Middle frontal gyrus (tissue), 1 donor: ENCODE results near the gene SRP9.
A peak's percentile ranks its signal among the peaks of the same experiment; 100 is the strongest.
"Not testable (repeated sequence)": the region's sequence is repeated elsewhere in the genome, so short reads cannot be mapped to it uniquely, and the experiment has no call there.

Experiments
- DNase-seq: peaks from one replicate; pipeline ENCODE4 v3.0.0-alpha.2; 2015; ENCODE audit warnings: low spot score; ENCODE audit errors: extremely low spot score

The SRP9 gene

DNA sequence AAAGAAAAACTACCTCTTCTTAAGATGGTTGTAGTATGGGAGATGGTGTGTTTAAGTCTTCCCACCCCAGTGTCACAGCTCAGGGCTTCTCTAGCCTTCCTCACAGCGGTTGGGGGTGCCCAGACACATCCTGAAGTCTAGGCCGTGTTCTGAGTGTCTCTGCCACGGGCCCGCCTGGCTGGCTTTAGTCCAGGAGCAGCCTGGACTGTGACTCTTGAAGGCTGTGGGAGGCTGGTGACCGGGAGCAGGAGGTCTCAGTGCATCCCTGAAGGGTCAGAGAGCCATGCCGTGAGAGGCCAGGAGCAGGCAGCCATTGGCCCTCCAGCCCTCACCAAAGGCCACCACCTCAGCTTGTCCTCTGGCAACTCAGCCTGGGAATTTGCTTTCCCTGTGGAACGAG, 36.8 kb downstream of the SRP9 start:
- no peak for DNase-seq

DNA sequence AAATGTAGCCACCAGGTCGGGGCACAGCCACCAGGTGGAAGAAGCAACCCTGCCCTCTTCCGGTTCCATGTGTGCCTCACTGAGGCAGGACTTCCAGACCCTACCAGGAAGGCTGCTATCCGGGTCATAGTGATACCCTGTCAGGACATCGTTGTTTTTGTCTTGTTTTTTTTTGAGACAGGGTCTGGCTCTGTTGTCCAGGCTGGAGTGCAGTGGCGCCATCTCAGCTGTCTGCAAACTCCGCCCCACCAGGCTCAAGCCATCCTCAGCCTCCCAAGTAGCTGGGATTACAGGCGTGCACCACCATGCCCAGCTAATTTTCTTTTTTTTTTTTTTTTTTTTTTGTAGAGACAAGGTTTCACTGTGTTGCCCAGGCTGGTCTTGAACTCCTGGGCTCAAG, 37.5 kb downstream of the SRP9 start:
- DNase-seq: not testable (repeated sequence)

DNA sequence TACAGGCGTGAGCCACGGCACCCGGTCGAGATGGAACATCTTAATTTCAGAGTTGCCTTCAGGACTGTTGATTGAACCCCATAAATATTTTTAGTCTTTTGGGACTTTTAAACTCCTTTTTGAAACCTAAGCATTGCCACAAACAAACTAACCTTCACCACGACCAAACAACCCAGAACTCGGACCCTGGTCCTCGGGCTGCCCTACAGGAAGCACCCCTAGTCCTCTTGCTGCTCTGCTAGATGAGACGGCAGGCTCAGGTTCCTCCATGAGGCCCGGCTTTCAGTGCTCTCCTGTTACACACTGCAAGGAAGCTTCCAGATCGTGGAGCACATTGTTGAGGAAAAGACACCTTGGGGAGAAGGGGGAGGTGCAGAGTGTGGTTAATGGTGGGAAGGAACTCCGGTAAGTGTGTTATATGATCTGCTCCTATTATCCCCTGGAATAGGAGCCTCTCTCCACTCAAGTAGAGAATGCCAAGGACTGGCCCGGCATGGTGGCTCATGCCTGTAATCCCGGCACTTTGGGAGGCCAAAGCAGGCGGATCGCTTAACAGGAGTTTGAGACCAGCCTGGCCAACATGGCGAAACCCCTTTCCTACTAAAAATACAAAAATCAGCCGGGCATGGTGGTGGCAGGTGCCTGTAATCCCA, 38.0 kb downstream of the SRP9 start:
- no peak for DNase-seq

DNA sequence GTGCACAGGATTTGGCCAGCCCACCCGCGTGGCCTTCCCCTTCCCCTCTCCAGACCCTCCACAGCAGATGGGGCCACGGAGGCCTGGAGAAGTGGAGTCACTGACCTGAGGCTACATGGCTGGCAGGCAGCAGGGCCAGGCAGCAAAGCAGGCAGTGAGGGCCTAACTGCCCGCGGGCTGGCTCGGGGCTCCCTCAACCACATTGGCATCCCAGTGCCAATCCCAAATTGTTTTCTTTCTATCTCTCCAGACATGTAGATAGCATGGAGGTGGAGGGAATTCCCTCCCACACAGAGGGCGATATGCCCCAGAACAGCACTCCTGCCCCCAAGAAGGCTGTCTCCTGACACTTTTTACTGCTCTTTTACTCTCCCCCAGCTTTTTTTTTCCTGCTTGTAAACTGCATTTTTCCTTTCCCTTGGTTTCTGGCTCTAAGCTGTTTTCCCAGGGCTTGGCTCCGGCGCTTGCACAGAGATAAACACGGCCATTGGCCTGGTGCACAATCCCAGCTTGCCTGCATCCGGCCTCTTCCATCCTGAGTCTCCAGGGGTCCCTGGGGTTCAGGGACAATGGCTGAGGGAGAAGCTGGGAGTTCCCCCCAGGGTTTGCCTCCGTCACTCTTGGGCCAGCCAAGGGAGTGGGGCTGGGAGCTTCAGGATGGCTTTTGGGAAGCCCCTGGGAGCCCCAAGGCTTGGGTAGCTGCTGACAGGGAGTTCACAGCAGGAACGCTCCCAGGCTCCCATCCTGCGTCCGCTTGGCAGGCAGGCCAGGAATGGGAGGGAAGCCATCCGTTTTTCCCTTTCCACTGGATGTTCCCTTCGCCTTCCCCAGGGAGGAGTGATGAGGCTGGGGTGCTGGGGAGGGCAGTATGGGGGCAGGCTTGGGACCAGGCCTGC, 39.3 kb downstream of the SRP9 start:
- DNase-seq: no peak

DNA sequence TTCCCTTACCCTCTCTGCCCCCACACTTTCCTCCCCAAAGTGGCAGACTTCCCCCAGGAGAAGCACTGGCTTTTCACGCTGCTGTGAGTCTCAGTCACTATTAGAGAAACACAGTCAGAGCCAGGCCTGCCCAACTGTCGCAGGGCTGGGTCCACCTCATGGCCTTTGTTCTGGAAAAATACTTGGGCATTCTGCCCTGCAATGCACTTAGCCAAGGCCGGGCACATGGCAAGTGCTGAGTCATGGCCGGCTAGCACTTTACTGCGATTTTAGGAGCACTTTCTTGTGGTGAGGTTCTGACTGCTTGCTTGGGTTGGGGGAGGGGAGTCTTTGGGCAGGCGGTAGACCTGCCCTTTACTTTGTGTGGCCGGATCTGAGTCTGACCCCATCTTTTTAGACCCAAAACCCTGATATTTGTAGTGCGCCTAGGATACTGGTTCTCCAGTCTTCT, 40.0 kb downstream of the SRP9 start:
- DNase-seq: peak; percentile 34

DNA sequence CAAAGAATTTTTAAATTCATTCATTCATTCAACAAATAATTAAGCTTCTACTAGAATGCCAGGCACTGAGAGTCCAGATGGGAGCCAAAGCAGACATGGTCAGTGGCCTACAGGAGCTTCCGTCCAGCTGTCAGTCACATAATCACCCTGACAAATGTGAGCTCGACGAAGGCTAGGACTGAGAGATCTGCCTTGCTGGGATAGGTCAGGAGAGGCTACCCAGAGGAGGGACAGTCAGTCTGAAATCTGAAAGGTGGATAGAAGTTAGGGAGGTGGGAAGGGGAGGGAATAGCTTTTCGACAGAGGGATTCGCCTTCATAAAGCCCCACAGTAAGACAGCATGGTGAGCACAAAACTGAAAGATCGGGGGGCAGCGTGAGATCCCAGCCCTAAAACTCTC, 40.6 kb downstream of the SRP9 start:
- DNase-seq: no peak

DNA sequence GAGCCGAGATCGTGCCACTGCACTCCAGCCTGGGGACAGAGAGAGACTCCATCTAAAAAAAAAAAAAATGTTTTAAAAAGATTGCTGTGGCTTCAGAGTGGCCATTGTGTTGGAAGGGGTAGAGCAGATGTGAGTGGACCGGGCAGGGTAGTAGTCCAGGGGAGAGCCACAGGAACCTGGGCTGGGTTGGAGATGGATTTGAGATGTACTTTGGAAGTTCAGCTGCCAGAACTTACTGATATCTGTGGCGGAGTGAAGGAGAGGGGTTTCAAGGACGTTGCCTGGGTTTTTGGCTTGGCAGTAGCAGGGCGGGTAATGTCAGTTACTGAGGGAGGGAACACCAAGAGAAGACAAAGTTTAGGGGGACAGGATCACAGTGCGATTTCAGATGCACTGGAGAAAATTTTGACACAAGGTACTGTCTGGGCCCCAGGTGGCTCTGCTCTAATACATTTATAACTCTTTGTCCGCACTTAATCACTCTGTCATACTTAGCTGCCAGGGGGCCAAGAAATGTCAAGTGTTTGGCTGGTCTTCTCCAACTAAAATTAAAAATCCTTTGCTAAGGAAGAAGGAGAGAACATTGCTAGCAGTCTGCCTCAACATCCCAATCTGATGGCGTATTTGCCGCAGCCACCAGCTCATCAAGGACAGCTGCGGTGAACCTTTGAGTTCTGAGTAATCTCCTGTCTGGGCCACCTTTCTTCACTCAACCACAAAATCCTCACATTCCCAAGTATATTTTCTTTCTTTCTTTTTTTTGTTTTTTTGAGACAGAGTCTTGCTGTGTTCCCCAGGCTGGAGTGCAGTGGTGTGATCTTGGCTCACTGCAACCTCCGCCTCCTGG, 41.9 kb downstream of the SRP9 start:
- DNase-seq: no peak

DNA sequence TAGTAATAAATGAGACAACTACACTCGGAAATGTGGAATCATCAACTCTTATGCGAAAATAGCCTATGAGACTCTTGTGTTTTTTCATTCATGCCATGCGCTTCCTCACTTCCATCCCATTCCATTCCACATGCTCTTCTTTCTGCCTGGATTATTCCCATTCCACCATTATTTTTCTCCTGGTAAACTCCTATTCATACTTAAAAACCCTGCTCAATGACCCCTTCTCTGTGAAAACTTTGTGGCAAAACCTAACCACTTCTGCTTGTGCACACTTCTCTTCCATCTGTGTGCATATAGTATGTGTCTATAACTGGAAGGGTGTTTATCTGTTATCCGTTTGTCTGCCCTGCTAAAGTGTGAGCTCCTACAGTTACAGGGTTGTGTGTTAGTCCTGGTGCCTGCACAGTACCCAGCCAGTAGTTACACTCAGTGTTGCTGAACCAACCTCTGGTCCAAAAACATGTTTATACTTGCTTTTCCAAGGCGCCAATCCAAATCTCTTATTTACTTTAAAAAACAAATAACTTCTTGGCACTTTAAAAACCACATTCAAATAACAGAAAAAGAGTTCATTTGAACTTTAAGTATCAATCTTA, 43.0 kb downstream of the SRP9 start:
- no peak for DNase-seq

DNA sequence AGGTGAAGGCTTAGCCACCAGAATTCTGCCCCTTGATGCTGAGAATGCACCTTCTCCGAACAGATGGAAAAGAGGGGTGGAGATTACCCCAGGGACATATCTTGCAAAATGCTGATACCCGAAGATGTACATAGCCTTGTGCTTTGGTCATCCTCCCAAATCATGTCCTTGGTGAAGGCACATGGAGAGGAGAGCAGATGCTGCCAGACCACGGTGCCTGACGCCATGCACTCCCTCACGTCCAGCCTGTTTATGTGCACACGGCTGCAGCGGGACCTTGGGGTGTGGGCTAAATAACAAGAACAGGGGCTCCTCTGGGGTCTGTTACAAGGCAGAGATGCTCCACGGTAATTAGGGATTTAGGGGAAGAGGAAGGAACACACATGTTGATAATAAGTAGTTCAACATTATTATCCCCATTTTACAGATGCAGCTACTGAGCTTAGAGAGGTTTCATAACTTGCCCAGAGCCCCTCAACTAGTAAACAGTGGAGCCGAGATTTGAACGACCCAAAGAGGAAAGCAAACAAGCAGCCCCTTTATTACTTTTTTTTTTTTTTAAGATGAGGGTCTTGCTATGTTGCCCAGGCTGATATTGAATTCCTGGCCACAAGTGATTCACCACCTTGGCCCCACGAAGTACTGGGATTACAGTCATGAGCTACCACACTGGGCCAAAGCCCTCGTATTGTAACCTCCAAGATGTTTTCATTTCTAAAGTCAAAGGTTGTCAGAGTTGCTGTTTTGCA, 45.2 kb downstream of the SRP9 start:
- DNase-seq: no peak

DNA sequence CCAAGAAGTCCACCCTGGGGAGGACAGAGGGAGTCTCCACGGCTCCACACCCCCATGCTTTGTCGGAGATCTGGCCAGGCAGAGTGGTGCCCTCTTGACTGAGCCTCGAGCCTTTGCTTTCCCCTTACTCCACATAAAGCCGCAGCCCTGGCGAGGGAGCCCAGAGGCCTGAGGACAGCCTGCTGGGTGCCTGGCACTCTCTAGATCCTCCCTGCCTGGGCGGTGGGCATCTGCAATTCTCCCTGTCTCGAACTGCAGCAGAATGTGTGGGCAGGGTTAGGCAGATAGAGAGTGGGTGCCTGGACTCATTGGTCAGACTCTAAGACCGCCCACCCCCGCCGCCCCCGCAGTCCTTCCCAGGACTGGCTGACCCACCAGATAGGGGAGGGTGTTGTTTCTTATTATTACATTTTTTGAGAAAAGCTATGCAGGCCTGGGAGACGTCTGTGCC, 46.2 kb downstream of the SRP9 start:
- DNase-seq: no peak

DNA sequence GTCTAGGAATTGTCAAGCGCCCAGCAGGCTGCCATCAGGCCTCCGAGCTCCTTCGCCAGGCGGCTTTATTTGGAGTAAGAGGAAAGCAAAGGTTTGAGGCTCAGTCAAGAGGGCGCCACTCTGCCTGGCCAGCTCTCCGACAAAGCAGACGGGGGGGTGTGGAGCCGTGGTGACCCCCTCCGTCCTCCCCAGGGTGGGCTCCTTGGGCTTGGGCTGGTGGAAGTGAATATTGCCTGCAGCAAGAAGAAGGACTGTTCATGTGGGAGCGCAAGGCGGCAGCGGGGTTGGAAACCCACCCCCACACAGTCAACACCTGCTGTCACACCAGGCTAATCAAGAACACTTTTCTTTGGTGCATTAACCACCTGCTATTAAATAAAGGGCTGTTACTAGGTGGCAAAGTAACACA, 46.9 kb downstream of the SRP9 start:
- DNase-seq: no peak

DNA sequence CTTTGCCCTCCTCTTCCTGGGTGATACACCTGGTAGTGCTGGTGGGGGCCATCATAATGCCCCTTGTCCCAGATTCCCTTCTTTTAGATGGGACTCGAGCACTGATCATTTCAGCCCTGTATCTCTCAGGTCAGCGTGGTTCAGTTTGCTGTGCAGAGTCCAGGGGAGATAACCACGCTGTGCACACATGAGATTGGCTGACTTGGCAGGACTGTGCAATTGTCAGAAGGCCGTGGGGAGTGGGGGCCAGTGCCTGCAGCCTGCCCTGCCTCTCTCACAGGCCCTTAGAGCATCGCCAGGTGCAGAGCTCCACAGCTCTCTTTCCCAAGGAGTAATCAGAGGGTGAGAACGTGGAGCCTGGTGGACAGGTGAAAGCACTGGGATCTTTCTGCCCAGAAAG, 47.5 kb downstream of the SRP9 start:
- no peak for DNase-seq

DNA sequence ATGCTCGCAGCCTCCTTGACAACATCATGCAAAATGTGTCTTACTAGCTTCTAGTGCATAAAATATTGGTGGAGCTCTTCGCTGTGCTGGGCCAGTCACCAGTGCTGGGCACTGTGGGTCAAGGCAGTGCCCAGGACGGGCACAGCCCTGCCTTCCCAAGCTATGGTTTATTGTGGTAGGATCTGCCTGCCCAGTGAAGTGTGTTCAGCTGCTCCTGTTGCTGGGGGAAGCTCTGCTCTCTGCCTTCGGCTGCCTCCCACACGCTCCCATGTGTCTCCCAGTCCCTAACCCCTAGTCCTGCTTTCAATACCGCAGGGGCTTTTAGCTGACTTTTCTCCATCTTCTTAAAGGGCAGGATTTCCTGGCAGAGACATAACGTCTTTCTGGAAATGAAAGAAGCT, 48.0 kb downstream of the SRP9 start:
- no peak for DNase-seq

DNA sequence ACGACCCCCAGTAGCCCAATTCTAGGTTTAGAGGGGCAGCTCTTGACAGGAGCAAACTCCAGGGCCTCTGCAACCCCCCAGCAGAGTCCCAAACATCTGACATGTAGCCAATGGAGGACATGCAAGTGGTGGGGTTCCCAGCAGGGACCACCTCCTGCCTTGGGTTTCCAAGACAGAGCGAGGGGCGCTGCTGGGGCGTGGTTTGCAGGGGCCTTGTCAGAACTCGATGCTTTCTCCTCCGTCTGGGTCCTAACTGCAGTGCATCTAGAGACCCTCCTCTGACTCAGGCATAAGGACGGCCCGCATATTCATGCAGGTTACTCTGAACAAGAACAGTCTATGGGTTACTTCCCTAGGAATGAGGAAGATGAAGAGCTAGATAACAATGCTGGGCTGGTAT, 49.5 kb downstream of the SRP9 start:
- no peak for DNase-seq

DNA sequence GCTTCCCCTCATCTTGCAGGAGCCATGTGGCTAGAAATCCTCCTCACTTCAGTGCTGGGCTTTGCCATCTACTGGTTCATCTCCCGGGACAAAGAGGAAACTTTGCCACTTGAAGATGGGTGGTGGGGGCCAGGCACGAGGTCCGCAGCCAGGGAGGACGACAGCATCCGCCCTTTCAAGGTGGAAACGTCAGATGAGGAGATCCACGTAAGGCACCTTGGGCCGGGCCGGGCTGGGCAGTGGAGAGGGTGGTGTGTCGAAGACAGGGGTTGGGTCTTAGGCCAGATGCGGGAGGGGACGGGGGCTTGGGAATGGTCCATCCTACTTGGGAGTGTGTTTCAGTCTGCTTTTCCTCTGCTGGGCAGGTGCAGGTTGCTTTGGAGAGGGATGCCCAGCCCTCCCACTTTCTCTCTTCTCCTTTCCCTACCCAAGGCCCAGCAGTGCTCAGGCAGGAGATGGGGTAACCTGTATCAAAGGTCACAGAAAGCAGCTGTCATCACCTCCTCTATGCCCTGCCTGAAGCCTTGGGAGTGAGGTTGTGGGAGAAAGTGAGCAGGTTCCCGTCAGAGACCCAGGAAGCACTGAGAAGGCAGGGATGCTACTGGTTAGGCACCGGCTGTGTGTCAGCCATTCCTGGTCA, 51.2 kb downstream of the SRP9 start:
- DNase-seq: no peak

DNA sequence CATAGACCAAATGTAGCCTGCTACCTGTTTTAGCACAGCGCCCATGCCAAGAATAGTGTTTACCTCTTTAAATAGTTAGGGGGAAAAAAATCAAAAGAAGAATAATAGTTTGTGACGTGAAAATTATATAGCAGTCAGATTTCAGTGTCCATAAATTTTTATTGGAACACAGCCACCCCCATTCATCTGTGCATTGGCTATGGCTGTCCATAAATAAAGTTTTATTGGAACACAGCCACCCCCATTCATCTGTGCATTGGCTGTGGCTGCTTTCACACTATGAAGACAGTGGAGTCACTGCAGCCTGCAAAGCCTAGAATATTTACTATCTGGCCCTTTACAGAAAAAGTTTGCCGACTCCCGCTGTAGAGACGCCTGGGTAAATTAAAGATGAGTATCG, 53.2 kb downstream of the SRP9 start:
- DNase-seq: no peak

DNA sequence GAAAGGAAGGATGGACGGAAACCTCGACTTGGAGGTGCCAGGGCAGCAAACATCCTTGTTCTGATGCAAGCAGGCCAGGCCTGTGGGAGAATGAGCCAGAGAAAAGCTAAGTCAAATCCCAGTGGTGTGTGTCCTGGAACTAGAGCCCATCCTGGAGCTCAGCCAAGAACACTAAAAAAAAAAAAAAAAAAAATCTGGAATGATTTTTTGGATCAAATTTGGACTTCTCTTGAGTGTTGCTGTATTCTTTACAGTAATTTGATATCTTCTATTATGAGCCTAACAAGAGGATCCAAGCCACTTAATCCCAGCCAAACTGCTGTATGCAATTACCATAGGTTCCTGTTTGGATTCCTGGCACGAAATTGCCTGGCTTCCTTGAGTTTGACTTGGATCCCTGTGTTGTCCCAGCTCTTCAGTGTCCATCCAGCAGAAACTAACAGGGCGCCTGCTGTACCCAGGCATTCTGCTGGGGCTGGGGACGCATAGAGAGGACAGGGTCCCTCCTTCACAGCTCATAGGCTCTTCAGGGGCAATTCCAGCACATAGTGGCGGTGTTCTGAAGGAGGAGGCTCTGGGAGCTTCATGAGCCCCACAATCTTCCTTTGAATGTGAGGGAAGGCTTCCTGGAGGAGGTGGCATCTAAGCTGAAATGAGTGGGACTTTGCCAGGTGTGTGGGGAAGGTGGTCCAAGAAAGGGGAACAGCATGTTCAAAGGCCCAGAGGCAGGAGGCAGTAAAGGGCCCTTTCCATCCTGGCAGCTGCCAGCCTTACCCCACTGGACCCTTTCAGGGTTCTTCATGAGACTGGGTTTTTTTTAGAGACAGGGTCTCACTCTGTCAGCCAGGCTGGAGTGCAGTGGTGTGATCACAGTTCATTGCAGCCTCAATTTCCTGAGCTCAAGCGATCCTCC, 57.0 kb downstream of the SRP9 start:
- DNase-seq: peak; percentile 7

DNA sequence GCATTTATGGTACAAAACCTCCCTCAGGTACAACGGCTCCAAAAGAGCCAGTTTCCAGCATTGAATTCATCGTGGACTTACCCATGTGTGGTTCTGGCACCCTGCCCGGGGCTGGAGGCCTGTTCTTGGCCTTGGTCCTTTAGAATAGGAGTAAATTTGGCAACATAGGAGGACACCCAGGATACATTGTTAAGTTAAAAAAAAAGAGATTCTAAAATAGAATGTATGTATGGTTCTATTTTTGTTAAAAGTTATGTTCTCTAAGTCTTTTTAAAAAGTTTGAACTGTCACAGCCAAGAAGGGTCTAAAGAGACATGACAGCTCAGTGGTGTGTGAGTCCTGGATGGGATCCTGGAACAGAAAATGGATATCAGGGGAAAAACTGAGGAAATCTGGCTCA, 58.2 kb downstream of the SRP9 start:
- no peak for DNase-seq

DNA sequence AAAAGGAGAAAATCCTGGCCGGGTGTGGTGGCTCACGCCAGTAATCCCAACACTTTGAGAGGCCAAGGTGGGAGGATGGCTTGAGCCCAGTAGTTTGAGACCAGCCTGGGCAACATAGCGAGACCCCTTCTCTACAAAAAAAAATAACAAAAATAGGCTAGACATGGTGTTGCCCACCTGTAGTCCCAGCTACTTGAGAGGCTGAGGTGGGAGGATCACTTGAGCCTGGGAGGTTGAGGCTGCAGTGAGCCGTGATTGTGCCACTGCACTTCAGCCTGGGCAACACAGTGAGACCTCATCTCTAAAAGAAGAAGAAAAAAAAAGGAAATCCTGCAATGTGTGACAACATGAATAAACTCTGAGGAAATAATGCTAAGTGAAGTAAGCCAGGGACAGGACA, 58.7 kb downstream of the SRP9 start:
- DNase-seq: not testable (repeated sequence)
